Retina (tissue), 1 donor: ENCODE measurements around the gene RAMP1.

ENCODE experiments used
- DNase-seq: peaks from one replicate; pipeline ENCODE4 v3.0.0-alpha.2; 2016

Gene RAMP1

DNA sequence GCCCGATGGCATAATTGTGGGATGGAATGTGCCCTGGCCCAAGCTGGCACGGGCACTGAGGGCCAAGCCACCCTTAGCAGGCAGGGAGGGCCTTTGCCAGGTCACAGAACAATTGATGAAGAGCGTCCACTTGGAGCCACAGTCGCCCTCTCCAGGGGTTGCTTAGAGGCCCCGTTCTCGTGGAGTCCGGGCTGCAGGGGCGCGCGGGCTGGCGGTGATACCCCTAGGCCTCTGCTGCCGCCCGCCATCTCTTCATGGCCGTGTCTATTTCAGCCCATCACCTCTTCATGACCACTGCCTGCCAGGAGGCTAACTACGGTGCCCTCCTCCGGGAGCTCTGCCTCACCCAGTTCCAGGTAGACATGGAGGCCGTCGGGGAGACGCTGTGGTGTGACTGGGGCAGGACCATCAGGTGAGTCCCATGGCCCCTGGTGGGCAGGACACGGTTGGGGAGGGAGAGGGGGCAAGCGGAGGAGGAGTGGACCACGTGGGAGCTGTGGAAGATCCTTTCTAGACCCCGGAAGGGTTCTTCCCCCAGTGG lies 17.6 kb downstream of the RAMP1 start:
- no peak for DNase-seq

DNA sequence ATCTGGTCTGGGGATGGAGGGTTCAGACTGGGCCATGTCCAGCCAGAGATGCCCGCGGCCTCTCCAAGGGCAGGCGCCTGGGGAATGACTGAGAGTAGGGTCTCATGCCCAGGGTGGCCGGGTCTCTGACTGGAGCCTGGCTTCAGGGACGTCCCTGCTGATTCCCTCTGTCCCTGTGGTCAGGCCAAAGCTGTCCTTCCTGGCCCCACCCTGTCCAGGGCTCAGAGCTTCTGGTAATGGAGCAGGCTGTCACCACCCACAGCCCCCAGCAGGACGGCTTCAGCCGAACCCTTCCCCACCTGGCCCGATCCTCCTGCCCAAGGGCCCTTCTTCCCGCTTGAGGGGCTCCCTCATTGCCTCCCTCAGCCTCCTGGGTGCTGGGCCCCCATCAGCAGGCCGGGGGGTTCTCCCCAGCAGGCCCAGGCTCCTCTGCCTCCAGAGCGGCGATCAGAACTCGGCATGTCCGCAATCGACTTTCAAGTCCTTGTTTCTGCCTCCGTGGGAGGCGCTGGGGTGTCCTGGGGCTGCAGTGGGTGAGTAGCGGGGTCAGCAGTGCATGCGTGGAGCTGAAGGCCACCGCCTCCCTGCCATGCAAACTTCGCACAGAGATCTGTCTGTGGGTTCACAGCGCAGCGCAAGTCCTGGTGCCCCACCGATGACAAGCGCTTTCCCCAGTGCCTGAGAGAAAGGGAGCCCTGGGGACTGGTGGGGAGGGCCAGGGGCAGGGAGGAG lies 18.3 kb downstream of the RAMP1 start:
- no peak for DNase-seq

DNA sequence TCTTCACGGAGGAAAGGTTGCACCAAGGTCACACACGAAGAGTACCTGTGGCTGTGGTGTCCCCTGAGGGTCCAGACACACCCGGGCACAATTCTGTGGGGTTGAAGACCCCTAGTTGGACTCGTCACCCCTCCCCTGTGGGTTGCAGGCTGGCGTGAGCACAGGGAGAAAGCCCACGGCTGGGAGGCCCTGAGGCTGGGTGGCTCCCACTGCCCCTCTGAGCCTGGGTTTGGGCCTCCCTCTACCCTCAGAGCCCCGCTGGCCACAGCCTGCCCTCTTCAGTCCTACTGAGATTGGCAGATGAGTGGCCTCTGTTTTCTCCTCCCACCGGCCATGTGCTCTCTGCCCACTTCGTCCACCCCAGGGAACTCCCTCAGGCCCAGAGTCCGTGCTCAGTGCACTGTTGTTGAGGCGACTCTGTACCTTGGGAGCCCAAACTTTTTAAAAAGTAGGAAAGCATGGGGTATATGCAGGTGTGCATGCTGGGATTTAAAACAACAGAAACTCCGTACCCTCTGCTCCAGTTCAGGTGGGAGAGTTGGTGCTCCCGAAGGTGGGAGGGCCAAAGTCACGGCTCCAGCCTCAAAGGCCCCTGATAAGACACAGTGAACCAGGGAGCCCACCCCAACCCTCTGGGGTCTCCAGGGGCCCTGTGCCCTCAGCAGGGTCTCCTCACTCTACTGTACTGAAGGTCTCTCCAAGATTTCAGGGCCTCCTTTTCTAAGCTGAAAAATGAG lies 19.1 kb downstream of the RAMP1 start:
- no peak for DNase-seq

DNA sequence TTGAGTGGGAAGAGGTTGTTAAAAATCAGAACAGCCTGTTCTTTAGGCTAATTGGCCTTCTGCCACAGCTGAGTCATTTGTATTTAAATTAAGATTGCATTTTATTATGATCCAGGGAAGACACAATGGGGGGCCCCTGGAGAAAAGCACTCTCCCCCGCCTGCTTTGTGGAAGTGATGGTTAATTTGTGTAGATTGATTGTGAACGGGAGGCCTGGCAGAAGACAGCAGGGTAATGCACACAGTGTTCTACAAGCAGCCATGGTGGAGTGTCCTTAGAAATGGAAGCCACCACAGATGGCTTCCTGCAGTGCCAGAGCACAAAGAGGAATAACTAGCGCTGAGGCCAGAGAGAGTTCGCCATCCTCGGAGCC lies 19.6 kb downstream of the RAMP1 start:
- DNase-seq: no peak

DNA sequence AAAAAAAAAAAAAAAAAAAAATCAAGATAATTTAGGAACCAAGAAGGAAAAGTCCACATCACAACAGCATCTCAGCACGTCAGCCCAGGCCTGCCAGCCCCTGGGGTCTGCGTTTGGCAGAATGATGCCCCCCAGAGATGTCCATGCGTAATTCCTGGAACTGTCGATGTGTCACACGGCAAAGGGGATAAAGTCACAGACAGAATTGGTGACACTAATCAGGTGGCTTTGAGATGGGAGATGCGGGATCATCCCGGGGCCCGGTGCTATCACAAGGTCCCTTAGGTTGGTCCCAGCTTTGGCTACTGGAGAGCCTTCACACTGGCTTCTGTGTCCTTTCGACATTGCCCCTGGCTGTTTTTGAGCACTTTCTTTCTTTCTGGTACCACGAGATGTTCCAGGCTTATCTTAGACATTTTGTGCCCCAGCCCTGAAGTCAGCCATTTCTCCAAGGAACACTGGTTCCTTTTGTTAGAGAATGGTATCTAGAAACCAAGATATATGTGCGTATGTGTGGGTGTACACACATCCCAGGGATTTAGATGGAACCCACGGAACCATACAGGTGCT lies 20.7 kb downstream of the RAMP1 start:
- no peak for DNase-seq

DNA sequence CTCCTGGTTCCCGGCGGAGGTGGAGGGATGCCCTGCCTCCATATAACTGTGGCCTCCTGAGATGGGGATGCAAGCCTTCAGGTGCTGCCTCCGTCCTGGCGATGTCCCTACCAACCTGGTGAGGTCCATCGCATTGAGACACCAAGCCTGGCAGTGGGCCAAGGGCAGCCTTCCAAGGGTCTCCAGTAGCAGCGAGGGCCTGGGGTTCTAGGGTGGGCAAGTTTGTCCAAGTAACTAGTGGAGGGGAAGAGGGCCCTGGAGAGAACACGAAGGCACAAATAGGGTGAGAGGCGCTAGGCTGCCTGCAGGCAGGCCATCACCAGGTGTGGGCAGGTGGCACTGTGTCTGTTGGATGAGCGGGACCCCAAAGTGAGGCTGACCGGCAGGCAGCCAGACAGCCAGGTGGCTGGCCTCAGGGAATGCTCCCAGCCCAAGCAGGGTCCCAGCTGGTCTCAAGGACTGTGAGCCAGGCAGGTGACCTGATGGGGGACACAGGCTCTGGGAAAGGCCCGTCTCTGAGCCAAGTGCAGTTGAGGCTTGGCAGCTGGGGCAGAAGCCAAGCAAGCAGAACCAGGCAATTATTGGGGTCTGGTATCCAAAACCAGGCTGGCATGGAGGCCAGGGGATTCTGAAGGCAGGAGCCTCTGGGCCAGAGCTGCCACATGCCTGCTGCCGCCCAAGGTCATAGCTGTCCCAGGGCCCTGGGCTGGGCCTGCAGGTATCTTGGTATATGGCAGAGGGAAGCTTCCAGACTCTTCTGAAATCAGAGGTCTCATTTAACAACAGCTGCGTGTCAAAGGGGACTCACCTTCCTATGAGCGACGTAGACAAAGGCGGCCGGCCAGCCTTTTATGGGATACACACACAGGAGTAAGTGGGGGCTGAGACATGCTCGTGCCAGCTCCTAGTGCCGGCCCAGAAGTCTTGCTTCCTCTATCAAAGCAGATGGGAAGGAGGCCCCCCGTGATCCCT lies 23.4 kb downstream of the RAMP1 start:
- no peak for DNase-seq

DNA sequence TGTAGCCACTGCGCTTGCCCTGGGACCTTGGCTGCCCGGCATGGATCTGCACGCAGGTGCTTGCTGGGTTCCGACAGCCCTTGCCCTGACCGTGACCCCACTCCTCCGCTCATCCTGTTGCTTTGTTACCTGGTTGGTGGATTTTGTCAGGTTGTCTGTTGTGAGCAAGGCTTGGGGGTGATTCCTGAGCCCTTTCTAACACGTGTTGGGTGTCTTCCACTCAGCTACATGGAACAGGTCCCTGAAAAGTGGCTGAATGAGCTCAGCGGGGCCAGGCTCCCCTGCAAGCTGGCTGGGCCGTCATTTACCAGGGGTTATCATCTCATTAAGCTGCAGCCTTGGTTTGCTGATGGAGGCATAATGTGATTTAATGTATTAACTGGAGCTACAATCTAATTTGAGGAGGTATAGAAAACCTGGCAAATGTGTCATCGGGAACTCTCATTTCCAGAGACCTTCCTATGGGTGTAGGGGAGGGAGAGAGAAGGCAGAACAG lies 24.6 kb downstream of the RAMP1 start:
- no peak for DNase-seq

DNA sequence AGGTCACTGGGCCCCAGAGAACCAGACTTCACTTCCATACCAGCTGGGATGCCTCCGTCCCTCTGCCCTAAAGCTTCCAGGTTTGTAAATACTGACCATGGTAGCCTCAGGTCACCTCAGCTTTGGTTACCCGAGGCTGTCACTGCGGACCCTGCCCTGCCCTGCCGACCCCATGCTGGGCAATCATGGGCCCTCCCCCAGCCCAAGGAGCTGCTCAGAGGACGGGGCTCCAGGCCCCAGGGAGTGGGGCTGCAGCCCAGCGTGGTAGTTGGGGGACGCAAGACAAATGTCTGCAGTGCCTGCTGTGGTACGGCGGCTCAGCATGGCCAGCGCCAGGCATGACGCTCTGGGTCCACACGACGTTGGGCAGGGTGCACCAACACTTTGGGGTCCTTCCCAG lies 25.3 kb downstream of the RAMP1 start:
- no peak for DNase-seq

DNA sequence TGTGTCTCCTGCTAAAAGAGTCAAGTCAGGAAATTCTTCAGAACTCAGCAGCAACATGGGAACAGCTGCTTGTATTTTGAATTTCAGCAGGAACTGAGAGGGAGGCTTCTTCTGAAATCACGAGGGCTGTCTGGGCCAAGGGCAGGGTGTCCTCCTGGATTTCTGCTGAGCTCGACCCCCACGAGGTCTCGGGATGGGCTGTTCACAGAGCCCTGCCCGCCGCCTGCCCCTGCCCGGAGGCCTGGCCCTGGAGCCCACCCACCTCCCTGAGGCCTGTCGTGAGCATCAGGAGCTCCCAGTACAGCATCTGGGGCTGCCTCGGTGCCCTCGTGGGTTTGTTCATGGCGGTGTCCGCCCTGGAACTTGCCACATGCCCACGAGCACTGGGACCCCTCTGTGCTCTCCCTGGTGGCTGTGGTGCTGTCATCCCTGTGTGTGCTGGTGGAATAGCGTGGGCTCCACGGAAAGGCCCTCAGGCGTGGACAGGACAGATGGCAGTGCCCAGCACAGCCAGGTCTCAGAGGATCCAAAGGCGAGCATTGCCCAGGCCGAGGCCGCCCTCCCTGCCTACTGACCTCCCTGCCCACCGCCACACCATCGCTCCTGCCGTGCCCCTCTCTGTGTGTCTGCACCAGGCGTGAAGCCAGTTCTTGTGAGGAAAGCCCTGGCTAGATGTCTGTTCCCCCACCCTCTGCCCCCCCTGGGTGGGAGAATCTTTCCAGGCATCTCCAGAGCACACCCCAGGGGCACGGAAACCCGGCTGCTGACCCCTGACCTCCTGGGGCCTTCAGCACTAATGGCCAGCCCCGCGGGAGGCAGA lies 25.9 kb downstream of the RAMP1 start:
- DNase-seq: no peak

DNA sequence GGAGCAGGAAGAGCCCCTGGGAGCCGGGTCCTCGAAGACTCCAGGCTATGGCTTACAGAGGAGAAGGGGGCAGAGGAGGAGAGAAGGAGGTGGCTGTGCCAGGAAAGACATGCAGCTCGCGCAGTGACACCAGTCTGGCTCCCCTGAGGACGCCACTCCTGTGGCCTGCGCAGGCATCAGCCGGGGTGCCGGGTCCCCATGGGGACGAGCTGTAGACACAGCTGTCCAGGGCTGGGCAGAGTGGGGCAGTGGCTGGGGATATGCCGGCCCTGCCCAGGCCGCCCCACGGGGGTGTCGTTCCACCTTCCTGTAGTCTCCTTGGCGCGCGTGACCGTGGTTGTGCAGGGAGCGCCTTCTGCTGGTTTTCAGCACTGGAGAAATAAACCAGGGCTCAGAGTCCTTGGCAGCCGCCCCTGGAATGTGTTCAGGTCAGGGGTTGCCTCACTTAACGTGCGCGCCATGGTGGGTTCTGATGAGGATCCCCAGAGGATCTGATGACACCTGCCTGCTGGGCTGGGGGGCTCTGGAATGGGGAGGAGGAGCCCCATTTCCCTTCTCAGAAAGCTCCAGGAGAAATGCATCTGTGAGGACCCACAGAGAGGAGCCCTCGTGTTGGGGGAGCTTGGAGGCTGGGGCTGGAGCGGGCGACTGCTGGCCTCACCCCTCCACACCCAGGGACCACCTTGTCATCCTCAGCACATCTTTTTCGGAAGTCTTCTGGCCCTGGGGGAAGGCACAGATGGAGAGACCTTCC lies 26.7 kb downstream of the RAMP1 start:
- DNase-seq: no peak

DNA sequence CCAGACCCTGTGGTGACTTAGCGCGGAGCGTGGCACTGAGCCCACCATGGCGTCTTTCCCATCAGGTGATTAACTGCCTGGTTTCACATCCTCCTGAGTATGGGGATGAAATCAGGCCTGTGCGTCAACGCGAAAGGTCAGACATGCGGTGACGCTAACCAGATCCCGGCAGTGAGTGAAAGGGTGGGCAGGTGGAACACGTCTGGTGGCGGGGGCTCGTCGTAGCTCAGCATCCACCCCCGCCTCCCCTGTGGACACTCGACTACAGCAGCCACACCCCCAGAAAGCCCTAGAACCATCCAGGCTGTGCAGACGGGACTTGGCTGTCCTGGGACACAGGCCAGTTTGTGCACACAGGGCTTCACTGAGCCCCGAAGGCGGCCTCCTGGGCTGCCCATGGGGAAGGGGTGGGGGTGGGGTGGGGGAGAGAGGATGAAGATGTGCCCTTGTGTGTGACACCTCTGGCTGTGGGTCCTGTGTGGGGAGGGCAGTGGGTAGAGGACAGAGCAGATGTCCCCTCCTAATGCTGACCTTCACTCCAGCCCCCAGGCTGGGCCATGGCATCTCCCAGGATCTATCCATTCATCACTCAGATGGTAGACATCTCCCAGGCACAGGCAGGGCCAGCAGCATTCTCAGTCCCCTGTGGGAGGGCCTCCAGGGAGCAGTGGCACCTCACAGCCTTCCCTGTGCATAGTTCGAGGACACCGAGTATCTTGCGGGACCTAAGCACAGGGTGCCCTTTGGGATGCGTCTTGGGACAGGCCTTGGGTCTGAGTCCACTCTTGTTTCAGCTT lies 27.5 kb downstream of the RAMP1 start:
- no peak for DNase-seq

DNA sequence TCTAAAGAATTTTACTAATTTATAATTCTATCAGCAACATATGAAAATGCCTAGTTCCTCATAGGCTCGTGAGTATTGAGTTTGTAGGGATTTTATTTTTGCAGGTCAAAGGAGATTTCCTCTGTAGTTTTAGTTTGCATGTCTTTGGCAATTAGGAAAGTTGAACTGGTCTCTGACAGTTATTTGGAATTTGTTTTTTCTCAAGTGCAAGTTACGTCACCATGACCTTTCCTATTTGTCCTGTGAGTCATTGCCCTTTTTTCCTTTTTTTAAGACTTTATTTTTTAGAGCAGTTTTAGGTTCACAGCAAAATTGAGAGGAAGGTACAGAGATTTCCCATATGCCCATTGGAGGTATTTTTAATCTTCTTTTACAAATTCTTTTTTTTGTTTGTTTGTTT lies 29.0 kb downstream of the RAMP1 start:
- no peak for DNase-seq

DNA sequence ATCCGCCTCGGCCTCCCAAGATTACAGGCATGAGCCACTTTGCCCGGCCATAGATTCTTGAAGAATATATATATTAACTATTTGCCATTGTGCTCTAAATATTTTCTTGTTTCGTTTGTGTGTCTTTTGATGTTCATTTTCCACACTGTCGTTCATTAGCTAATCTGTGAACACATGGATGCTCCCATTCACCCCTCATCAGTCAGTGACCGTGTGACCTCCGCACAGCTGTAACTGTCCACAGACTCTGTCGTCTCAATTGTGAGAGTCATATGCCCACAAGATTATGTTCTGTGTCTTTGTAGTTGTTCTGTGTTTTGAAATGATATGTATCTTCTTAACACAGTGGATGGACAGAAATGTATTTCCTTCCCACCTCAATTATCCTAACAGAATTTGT lies 29.6 kb downstream of the RAMP1 start:
- DNase-seq: peak; percentile 75

DNA sequence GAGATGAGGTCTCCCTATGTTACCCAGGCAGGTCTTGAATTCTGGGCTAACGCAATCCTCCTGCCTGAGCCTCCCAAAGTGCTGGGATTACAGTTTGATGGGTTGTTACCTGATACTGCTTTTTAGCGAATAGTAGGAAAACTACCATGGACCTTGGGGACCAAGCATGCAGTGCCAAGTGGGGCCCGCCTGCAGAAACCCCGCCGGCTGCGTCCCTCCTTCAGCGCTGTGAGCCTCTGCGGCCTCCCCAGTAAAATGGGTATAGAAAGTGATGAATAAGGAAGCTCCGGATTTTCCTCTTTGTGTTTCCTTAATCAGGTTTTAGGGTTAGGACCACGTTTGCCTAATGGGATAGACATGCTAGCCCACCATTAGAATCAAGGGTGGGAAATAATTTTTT lies 30.4 kb downstream of the RAMP1 start:
- DNase-seq: no peak

DNA sequence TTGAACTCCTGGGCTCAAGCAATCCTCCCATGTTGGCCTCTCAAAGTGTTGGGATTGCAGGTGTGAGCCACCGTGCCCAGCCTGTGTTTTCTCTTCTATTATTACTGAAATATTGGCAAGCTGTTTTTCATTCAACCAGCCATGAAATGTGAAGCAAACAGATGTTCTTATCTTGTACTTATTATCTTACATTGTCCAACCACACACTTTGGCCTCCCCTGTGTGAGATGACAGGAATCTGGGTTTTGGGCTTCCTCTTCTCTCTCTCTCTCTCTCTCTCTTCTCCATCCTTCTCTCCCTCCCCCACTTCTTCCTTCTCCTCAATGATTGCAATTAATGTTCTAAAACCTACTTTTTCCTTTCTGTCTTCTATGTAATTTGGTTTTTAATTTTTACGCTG lies 33.1 kb downstream of the RAMP1 start:
- no peak for DNase-seq

DNA sequence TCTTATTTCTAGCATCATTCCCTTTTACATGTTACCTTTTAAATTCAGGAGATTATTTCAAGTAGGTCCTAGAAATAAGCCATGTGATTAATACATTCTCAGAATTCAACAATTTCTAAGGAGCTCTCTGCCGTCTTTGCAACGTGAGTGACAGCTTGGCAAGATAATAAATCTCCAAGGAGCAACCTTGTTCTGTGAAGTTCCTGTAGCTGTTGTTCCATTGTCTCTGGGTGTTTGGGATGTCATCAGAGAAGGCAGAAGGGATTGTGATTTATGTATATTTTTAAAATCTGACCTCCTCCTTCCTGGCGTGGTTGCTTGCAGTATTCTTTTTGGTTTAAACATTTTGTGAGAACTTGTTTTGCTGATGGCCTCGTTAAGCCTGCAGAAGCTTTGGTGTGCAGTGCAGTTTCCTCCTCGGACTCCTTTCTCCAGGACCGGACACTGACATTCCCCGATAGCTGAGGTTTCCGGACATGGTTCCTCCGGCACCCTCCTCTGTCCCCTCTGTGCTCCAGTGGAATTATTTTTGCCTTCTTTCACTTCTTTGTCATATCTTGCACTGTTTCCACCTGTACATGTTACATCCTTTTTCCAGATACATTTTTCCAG lies 33.7 kb downstream of the RAMP1 start:
- no peak for DNase-seq

DNA sequence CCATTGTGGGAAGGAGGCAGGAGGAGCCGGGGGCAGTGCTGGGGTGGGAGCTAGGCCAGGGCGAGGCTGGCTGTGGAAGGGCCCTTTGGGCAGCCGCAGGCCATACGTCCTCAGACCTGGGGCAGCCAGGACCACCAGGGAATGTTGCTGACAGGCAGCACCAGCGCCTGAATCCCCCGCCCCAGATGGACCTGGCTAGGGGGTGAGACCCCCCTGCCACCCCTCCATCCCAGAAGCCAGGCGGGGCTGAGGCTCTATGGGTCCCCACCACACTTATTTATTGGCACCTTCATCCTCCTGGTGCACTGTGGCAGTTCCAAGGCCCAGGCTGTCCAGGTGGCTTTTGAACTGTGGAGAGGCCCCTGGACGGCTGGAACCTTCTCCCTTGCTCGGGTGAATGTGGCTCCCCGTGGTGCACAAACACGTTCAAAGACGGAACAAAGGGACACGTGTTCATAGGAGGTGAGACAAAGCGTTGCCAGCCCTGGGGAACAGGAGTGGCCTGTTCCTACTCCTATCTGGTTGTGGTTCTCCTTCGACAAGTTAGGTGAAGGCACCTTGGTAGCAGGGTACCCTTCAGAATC lies 35.1 kb downstream of the RAMP1 start:
- DNase-seq: no peak

DNA sequence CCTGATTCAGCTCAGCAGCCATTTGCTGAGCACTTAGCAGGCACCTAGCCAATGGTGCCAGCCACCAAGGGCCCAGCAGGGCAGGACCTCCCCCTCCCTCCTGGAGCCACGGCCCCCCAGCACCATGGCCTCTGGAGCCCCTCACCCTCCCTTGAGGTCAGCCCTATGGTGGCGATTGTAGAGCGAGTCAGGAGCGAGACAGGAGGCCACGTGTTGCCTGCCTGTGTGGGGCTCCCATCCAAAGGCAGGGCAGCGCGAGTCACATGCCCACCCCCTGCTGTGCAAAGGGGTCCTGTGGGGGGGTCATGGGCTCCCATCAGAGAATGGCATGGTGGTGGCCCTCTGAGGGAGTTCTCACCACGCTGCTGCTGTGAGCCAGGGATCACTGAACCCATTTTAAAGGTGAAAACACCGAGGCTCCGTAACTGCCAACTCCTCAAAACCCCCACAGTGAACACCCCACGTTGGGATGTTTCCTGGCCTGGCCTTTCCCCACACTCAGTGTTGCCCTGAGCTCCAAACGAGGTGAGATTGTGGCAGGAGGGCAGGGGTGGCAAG lies 35.6 kb downstream of the RAMP1 start:
- DNase-seq: no peak
